ENCODE data around the gene EVPLL. TPM values are rescaled to one million over a fixed set of nuclear protein-coding genes. Genes with fewer than 3 reads are reported as not detected.
A peak's percentile ranks its signal among the peaks of the same experiment; 100 is the strongest.

Gene EVPLL
- total RNA-seq, 1 experiment from 2014 or later, result 0.61 TPM

DNA sequence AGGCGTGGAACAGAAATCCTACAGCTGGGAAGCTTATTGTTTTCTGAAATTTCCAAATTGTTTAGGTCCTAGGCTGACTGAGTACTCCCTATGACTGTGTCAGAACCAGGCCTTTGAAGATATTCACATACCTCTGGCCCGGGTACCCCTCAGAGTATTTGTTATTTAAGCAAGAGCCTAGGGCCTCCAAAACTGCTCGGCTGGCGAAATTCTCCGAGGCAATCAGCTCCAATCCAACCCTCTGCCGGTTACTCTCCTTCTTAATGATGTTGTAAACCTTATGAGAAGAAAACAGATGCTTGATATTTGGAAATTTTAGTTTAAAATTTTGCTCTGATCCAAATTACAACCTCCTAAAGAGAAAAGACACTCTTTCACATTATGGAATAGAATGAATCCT lies 24.0 kb upstream of the EVPLL start:
- Histone ChIP-seq H2BK12ac (ENCODE audit: insufficient read length, low read depth, low read length) (no peak overlapping the region), H3K27me3 (ENCODE audit: insufficient read depth, low read length) (no peaks in the 10 kb centered on the region), H3K23me2 (ENCODE audit: insufficient read length, low read depth, low read length, poor library complexity, severe bottlenecking) (no peaks in the 10 kb centered on the region), H4K8ac (replicated peaks; ENCODE audit: insufficient read length, low read depth, low read length) (no peak overlapping the region), H3K23ac (ENCODE audit: insufficient read length, low read depth, low read length) (no peak overlapping the region), H3T11ph (ENCODE audit: low read length) (no peak overlapping the region), H2BK5ac (ENCODE audit: insufficient read length, low read length) (no peak overlapping the region), H2BK15ac (ENCODE audit: low read depth, low read length) (no peak overlapping the region), H3K27ac (ENCODE audit: insufficient read length, low read depth, low read length) (no peak overlapping the region), H2AFZ (ENCODE audit: low read length) (no peak overlapping the region), H3K79me2 (ENCODE audit: insufficient read depth, low read length) (no peaks in the 10 kb centered on the region), H2AK5ac (ENCODE audit: insufficient read length, low read length) (no peak overlapping the region), H3K4me1 (ENCODE audit: insufficient read depth, low read length) (no peaks in the 10 kb centered on the region), H3K9ac (ENCODE audit: extremely low read depth, insufficient read length, low read length) (no peak overlapping the region), H3K56ac (ENCODE audit: insufficient read length, low read depth, low read length) (no peak overlapping the region), H3K4ac (ENCODE audit: low read depth, low read length) (no peak overlapping the region), H3K14ac (ENCODE audit: insufficient read depth, low read length) (no peak overlapping the region), H2BK120ac (ENCODE audit: low read depth, low read length, poor library complexity, severe bottlenecking) (no peak overlapping the region), H4K20me1 (ENCODE audit: control insufficient read depth, insufficient read depth, insufficient read length) (no peaks in the 10 kb centered on the region), H3K9me3 (ENCODE audit: control insufficient read depth, low read depth, low read length) (no peaks in the 10 kb centered on the region), H2BK20ac (ENCODE audit: low read depth, low read length, poor library complexity, severe bottlenecking) (no peak overlapping the region), H4K5ac (ENCODE audit: insufficient read length, low read depth, low read length) (no peak overlapping the region), H3K18ac (ENCODE audit: insufficient read length, low read depth, low read length) (no peak overlapping the region), H3K4me2 (ENCODE audit: insufficient read depth, insufficient read length, low read length) (no peak overlapping the region), H3K79me1 (ENCODE audit: insufficient read depth, low read depth, low read length, poor library complexity, severe bottlenecking) (no peaks in the 10 kb centered on the region), H4K91ac (ENCODE audit: insufficient read length, low read depth, low read length) (no peak overlapping the region)
- WGBS (ENCODE audit: extremely low coverage, insufficient read length, low lambda C conversion rate), result no CpG with 5 or more reads among the region's 6 CpGs
- no peak for DNase-seq
- H3K27me3 Mint-ChIP-seq (ENCODE audit: low read depth), result no peaks in the 10 kb centered on the region
- H3K9me3 Mint-ChIP-seq, result no peaks in the 10 kb centered on the region
- TF ChIP-seq, protein P1, sequence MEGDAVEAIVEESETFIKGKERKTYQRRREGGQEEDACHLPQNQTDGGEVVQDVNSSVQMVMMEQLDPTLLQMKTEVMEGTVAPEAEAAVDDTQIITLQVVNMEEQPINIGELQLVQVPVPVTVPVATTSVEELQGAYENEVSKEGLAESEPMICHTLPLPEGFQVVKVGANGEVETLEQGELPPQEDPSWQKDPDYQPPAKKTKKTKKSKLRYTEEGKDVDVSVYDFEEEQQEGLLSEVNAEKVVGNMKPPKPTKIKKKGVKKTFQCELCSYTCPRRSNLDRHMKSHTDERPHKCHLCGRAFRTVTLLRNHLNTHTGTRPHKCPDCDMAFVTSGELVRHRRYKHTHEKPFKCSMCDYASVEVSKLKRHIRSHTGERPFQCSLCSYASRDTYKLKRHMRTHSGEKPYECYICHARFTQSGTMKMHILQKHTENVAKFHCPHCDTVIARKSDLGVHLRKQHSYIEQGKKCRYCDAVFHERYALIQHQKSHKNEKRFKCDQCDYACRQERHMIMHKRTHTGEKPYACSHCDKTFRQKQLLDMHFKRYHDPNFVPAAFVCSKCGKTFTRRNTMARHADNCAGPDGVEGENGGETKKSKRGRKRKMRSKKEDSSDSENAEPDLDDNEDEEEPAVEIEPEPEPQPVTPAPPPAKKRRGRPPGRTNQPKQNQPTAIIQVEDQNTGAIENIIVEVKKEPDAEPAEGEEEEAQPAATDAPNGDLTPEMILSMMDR (conservative IDR thresholded peaks at IDR 0.05), result no peak
- no peak overlapping the region for H3K4me3 Mint-ChIP-seq
- peaks cover 21 to 66% (median 46%) of the 10 kb centered on the region in 3 experiments; a peak in 6 of 7 replicates for H3K36me3 Mint-ChIP-seq (ENCODE audit: insufficient read depth in 1 of 3, low read depth in 3 of 3)
- no peaks in the 10 kb centered on the region for H3K4me1 Mint-ChIP-seq
- 0 out of 7 replicates have a peak overlapping the region, but pooled peaks of 1 of the 3 experiments have one; percentile 55 for H3K27ac Mint-ChIP-seq

Measured in H9 (cell line).